ENCODE data around the gene KLK3. TPM values are rescaled to one million over a fixed set of nuclear protein-coding genes. Genes with fewer than 3 reads are reported as not detected.

Gene KLK3
- total RNA-seq, 3 donors from 2014 or later: 0.32 to 45.2 TPM; not detected in 1

DNA sequence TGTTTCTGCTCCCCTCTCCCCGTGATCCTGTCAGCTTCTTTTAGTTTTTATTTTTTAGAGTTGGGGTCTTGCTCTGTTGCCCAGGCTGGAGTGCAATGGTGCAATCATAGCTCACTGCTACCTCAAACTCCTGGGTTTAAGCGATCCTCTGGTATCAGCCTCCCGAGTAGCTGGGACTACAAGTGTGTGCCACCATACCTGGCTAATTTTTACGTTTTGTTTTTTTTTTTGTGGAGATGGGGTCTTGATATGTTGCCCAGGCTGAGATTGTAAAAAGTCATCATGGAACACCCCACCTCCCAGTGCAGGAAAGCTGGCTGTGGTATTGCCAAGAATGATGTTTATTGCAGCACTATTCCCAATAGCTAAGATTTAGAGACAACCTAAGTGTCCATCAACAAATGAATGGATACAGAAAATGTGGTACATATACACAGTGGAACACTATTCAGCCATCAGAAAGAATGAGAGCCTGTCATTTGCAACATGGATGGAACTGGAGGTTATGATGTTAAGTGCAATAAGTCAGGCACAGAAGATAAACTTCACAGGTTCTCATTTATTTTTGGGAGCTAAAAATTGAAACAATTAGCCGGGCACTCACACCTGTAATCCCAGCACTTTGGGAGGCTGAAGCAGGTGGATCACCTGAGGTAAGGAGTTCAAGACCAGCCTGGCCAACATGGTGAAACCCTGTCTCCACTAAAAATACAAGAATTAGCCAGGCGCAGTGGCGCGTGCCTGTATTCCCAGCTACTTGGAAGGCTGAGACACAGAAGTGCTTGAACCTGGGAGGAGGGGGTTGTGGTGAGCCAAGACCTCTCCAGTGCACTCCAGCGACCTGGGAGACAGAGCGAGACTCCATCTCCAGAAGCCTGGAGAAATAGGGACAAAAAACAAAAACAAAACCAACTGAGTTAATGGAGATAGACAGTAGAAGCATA is 14.7 kb upstream of the KLK3 start:
- DNase-seq (ENCODE audit: low spot score in 2 of 2): no peak
- intact Hi-C loops (cut with DNase I; ENCODE audit: low total_unique reads): no loop called here
- Histone ChIP-seq H3K27me3 (peaks cover 0 to 11% of the 10 kb centered on the region in 2 donors), H3K27ac (no peak overlapping the region), H3K9me3 (peaks cover 7 to 26% of the 10 kb centered on the region in 2 donors), H3K36me3 (no peaks in the 10 kb centered on the region), H3K4me3 (no peak overlapping the region), H3K4me1 (no peaks in the 10 kb centered on the region)
- TF ChIP-seq POLR2AphosphoS5 (IDR thresholded peaks at IDR 0.05): no peak
- TF ChIP-seq, protein P1, sequence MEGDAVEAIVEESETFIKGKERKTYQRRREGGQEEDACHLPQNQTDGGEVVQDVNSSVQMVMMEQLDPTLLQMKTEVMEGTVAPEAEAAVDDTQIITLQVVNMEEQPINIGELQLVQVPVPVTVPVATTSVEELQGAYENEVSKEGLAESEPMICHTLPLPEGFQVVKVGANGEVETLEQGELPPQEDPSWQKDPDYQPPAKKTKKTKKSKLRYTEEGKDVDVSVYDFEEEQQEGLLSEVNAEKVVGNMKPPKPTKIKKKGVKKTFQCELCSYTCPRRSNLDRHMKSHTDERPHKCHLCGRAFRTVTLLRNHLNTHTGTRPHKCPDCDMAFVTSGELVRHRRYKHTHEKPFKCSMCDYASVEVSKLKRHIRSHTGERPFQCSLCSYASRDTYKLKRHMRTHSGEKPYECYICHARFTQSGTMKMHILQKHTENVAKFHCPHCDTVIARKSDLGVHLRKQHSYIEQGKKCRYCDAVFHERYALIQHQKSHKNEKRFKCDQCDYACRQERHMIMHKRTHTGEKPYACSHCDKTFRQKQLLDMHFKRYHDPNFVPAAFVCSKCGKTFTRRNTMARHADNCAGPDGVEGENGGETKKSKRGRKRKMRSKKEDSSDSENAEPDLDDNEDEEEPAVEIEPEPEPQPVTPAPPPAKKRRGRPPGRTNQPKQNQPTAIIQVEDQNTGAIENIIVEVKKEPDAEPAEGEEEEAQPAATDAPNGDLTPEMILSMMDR (IDR thresholded peaks at IDR 0.05): no peak
- TF ChIP-seq POLR2A (IDR thresholded peaks at IDR 0.05): no peak

DNA sequence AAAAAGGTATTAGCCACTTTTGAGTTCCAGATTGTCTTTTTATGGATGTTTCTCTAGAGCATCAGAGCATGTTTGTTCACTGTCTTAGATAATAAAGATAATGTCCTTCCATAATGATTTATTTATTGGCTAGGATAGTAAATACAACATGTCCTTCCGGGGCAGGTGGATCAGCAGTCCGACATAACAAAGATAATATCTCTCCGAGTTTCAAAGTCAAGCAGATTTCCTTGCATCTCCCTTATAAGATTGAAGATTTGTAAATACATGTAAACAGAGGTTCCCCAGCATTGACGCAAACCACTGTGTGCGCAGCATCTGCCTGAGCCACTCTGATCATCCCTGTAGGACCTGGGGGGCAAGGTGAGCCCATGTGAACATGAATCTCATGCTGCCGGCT is 12.6 kb upstream of the KLK3 start:
- no peaks in the 10 kb centered on the region for H3K36me3 ChIP-seq
- peaks cover 0 to 5% of the 10 kb centered on the region in 2 donors for H3K27me3 ChIP-seq
- no peaks in the 10 kb centered on the region for H3K4me1 ChIP-seq
- intact Hi-C loops (cut with DNase I; ENCODE audit: low total_unique reads): no loop called here
- no peak overlapping the region for H3K4me3 ChIP-seq
- H3K27ac ChIP-seq: no peak overlapping the region
- peaks cover 7 to 26% of the 10 kb centered on the region in 2 donors for H3K9me3 ChIP-seq
- TF ChIP-seq, protein P1 (IDR thresholded peaks at IDR 0.05): no peak
- TF ChIP-seq POLR2AphosphoS5 (IDR thresholded peaks at IDR 0.05) (no peak), POLR2A (IDR thresholded peaks at IDR 0.05) (no peak)
- DNase-seq (ENCODE audit: low spot score in 2 of 2): no peak

DNA sequence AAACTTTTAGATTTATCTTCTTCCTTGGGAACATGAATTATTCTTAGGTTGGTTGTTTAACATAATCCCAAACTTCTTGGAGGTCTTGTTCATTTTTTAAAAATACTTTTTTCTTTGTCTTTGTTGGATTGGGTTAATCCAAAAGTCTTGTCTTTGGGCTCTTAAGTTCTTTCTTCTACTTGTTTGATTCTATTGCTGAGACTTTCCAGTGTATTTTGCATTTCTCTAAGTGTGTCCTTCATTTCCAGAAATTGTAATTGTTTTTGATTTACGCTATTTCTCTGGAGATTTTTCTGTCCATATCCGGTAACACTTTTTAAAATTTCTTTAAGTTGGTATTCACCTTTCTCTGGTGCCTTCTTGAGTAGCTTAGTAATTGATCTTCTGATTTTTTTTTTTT is 11.5 kb upstream of the KLK3 start:
- TF ChIP-seq, protein P1 (IDR thresholded peaks at IDR 0.05): no peak
- TF ChIP-seq POLR2AphosphoS5 (IDR thresholded peaks at IDR 0.05) (no peak), POLR2A (IDR thresholded peaks at IDR 0.05) (no peak)
- intact Hi-C loops (cut with DNase I; ENCODE audit: low total_unique reads): no loop called here
- no peaks in the 10 kb centered on the region for H3K4me1 ChIP-seq
- peaks cover 7 to 26% of the 10 kb centered on the region in 2 donors for H3K9me3 ChIP-seq
- no peak overlapping the region for H3K27ac ChIP-seq
- no peak overlapping the region for H3K4me3 ChIP-seq
- H3K27me3 ChIP-seq: peaks cover 0 to 2% of the 10 kb centered on the region in 2 donors
- no peaks in the 10 kb centered on the region for H3K36me3 ChIP-seq
- DNase-seq (ENCODE audit: low spot score in 2 of 2): no peak

- Histone ChIP-seq H3K36me3 (no peaks in the 10 kb centered on the region), H3K27ac (no peak overlapping the region), H3K4me1 (no peaks in the 10 kb centered on the region), H3K27me3 (no peaks in the 10 kb centered on the region), H3K4me3 (no peak overlapping the region), H3K9me3 (peaks cover 7 to 26% of the 10 kb centered on the region in 2 donors)
- no peak for DNase-seq (ENCODE audit: low spot score in 2 of 2)
- no peak for TF ChIP-seq POLR2AphosphoS5 (IDR thresholded peaks at IDR 0.05)
- no peak for TF ChIP-seq POLR2A (IDR thresholded peaks at IDR 0.05)
- intact Hi-C loops (cut with DNase I; ENCODE audit: low total_unique reads): no loop called here
Observed at GRCh38 chr19:50843701-50844221, 11.0 kb upstream of the KLK3 start.

- H3K27ac ChIP-seq: no peak overlapping the region
- intact Hi-C loops (cut with DNase I; ENCODE audit: low total_unique reads): no loop called here
- no peak for TF ChIP-seq POLR2A (IDR thresholded peaks at IDR 0.05)
- TF ChIP-seq, protein P1 (IDR thresholded peaks at IDR 0.05): no peak
- TF ChIP-seq POLR2AphosphoS5 (IDR thresholded peaks at IDR 0.05): no peak
- H3K27me3 ChIP-seq: no peaks in the 10 kb centered on the region
- no peaks in the 10 kb centered on the region for H3K4me1 ChIP-seq
- no peak overlapping the region for H3K4me3 ChIP-seq
- no peak for DNase-seq (ENCODE audit: low spot score in 2 of 2)
- no peaks in the 10 kb centered on the region for H3K36me3 ChIP-seq
- H3K9me3 ChIP-seq: peaks cover 7 to 26% of the 10 kb centered on the region in 2 donors
Observed at GRCh38 chr19:50844296-50844935, 10.3 kb upstream of the KLK3 start.
